Embryonic facial prominence (tissue), 1 donor: ENCODE results near the gene KIF23.

Source experiments
- DNase-seq: peaks from one replicate; pipeline ENCODE4 v3.0.0-alpha.2; 2016; ENCODE audit errors: extremely low spot score

Gene KIF23

GRCh38 chr15:69463182-69463756 lies 49.1 kb downstream of the KIF23 start:
- DNase-seq, result no peak

DNA sequence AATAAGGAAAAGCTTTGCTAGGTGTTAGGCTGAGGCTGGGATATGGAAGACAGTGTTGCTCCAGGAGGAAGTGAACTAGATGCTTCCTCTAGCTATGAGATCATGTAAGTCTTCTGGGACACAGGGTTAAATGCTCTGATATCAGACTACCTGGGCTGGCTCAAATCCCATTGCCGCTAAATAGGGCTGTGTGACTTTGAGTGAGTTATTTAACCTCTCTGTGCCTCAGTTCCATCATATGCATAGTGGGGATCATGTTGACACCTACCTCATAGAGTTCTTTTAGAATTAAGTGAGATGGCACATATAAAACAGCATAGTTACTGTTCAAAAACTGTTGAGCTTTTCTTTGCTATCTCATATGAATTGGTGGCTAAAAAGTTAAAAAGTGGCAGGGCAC lies 51.1 kb downstream of the KIF23 start:
- DNase-seq, result no peak

DNA sequence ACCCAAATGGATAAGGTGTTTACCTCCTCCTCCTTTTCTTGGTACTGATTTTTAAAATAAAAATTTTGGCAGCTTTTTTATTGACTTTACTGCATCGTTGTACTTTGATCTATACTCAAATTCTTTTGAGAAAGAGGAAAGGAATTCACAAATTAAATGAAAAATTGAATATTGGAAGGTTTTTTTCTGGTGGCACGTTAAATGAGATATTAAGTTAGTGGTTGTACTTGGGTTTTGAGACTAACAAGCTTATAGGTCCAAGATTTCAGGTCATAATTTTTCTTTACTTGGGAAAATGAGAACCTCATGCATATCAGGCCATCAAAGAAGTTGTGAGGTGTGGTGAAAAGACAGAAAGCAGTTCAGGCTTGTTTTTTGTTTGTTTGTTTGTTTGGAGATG lies 52.6 kb downstream of the KIF23 start:
- no peak for DNase-seq

GRCh38 chr15:69467636-69468035 lies 53.5 kb downstream of the KIF23 start:
- DNase-seq, result no peak

DNA sequence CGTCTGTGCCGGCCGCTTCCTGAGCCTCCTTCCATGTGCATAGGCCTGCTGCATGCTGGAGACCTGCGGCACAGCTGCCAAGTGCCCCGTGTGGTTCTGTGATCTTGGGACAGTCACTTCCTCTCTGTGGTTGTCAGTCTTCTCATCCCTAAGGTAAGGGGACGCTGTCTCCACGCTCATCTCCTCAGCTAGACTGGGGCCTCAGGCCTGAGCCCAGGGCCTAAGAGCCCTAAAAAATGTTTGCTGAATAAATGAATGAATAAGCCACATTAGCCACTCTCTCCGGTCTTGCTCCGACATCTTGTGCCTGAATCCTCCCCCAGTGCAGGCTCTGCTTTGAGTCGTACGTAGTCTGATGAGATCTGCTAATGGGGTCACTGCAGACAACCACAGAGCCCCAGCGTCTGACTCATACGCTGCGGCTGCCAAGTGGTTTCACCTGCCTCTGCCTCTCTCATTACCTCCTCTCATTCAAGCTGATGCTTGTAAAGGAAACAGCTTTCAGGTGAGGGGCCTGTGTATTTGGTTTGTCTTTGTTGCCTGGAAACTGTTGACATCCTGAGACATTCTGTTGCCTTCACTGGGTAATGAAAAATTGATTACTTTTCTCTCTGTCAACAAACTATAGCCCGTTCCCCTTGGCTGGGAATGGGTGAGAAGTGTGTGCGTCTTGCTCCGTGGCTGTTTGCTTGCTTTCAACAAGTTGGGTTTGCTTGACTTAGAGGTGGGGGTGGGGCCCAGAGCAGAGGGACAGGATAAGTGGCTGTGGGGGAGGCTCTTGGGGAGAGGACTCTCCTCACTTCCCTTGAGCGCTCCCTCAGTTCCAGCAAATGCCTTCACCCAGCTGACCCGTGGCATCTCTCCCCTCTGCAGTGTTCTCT lies 54.3 kb downstream of the KIF23 start:
- no peak for DNase-seq

- no peak for DNase-seq
These were observed 55.5 kb downstream of the KIF23 start for GRCh38 chr15:69469467-69470201.

DNA sequence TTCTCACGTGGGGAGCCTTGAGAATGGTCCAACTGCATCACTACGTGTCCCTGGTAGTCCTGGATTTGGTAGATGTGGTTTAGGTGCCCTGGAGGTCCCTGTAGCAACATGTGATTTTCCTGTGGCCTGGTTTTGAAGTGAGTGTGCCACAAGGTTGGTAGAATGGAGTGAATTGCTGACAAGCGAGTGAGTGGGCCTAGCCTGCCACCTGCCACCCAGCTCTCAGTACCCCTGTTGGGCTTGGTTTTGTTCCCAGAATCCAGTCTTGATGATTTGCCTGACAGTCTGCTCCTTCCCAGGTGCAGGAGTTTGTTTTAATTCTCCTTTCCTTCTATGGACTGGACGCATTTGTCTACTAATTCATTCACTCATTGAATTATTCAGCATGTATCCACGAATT lies 57.9 kb downstream of the KIF23 start:
- no peak for DNase-seq

- no peak for DNase-seq
These were observed 58.4 kb downstream of the KIF23 start for GRCh38 chr15:69472562-69472961.

DNA sequence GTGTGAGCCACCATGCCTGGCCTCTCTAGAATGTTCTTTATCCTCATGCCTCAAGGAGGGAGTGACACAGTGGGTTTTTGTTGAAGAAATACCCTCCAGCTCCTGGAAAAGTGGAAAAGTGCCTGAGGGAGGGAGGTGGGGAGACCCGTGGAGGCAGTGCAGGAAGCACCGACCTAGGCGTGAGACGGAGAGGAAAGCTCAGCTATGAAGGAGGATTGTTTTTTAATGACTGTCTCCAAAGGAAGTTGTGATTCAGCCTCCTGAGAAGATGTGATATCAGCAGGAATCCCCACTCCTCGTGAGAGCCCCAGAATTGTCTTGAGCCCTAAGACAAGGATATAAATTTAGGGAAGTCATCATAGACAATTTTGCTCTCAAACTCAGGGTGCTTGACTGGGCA lies 60.1 kb downstream of the KIF23 start:
- no peak for DNase-seq

- DNase-seq, result no peak
These were observed 60.8 kb downstream of the KIF23 start for GRCh38 chr15:69474846-69475455.

- no peak for DNase-seq
These were observed 61.7 kb downstream of the KIF23 start for GRCh38 chr15:69475769-69476358.

DNA sequence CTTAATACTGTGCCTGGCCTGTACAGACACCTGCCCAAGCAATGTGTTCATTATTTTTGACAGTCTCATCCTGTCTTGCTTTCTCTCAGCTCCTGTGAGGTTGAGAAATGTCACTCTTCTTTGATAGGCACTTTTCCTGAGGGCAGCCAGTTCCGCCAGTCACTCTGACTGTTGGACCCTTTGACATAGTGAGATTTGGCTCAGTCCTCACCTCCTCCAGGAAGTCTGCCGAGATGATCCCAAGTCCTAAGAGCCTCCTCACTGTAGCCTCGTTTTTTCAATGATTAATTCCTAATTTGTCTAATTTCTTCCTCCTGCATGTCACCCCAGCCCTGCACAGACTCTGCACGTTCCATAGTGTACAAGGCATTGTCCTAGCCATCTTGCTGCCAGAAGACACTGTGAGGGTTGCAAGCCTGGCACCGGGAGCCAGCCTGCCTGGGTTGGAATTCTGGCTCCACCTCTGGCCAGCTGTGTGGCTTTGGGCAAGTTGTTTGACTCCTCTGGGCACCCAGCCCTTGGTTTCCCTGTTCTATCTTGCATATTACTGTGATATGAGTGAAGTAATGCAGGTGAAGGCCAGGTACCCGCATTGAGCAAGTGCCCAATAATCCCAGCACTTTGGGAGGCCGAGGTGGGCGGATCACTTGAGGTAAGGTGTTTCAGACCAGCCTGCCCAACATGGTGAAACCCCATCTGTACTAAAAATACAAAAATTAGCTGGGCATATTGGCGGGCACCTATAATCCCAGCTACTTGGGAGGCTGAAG lies 62.7 kb downstream of the KIF23 start:
- DNase-seq, result no peak

DNA sequence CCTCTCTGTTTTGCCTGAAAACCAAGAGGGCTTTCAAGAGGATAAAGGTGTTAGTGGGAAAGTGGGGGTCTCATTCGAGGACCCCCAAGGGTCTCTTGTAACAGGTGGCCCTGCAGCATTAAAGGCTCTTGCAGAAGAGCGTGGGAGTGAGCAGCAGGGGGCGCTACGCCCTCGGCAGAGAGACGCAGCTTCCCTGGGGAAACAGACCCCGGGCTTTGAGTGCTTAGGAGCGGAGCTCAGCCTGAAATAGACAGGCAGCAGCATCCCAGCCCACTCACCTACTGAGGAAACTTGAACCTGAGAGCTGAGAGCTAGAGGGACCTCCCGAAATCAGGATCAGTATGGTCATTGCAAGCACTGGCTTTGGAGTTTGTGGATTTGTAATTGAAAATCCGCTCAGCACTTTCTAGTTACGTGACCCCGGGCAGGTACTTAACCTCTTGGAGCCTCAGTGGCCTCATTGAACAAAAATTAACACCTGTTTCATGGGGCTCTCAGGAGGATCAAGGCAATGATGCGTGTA lies 64.2 kb downstream of the KIF23 start:
- peak; percentile 44 for DNase-seq

- no peak for DNase-seq
These were observed 64.9 kb downstream of the KIF23 start for GRCh38 chr15:69479081-69479480.

GRCh38 chr15:69479971-69480370 lies 65.8 kb downstream of the KIF23 start:
- DNase-seq, result no peak

- no peak for DNase-seq
These were observed 66.8 kb downstream of the KIF23 start for GRCh38 chr15:69480932-69481331.

- DNase-seq, result no peak
These were observed 68.6 kb downstream of the KIF23 start for GRCh38 chr15:69482686-69483256.

DNA sequence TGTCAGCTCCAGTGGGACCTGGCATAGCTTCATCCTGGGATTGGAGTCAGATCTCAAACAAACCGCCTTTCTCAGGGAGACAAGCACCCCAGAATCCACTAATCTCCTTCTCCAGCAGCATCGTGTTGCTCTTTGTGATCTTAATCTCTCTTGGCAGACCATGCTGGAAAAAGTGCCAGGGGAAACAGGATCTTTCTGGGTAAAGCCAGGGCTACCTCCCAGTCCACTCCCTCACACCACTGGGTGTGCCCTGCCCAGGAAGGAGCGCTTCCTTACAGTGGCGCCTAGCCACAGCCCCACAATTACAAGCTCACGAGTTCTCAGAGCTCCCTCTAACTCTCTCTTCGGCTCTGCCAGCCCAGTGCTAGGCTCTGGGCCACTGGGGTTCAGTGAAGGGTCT lies 70.7 kb downstream of the KIF23 start:
- DNase-seq, result no peak

DNA sequence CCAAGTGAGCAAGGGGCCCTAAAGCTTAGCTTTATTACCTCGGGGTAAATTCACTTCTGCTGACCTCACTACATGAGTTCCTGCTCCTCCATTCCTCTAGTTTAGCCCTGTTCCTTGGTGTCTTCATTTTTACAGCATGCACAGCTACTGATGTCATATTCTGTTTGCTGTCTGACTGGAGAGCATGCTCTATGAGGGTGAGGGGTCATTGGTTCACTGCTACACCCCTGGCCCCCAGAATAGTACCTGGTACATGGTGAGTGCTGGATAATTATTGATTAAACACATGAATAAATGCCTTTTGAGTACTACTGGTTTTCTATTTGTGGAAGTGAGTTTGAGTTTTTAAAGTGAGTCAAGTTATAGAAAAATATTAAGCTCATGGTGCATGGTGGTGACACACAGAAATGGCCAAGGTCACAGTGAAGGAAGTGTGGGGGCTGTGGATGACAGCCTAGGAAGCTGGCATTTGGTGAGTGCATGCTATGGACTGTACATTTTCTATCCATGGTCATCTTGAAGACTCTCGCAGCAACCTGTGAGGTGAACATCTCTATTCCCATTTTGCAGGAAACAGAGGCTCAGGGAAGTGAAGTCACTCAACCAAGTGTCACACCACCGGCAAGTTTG lies 72.4 kb downstream of the KIF23 start:
- DNase-seq, result no peak

DNA sequence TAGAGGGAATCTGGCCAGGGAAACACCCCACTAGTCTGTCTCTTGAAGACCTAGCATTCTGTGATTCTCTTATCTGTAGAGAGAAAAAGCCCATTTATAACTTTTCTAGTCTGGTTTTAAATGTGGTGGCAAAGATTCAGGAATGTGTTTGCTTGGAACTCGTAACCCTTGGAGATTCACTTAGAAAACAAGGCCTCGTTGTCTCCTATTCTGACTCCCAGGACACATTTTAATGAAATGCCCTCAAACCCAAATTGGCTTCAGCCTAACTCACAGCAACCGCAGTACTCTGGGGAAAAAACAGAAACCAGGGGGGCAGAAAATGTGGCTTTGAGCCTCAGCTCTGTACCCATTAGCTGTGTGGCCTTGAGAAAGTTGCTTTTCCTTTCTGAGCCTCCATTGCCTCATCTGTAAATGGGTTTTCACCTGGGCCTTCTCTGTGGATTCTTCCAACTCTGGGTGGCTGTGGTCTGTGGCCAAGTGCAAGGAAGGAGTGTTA lies 75.0 kb downstream of the KIF23 start:
- no peak for DNase-seq
